Natural killer cell treated with Interleukin-12 subunit alpha and Interleukin-12 subunit beta and Interleukin-15 and Interleukin-18, amount 100 ng/mL, for 72 hours (primary cell): ENCODE measurements around the gene TIMP2. TPM values are rescaled to one million over a fixed set of nuclear protein-coding genes. Genes with fewer than 3 reads are reported as not detected.
A peak's percentile ranks its signal among the peaks of the same experiment; 100 is the strongest.

ENCODE experiments used
- ATAC-seq, 2 donors: fragments of 150-1000 bp; cut with Tn5 transposase in 1 of 2; sonication (Bioruptor Pico), chemical (Tn5 transposase) in 1 of 2; 2 replicates each; pipeline ENCODE4 v1.10.0; 2021
- DNase-seq: peaks from one replicate; pipeline ENCODE4 v3.0.0; 2022; ENCODE audit warnings: low spot score
- H3K27ac Mint-ChIP-seq, 2 donors: 1 replicate in 1 of 2; 2 replicates in 1 of 2; pipeline ENCODE4 v1.8.0; 2022; ENCODE audit warnings: mixed read lengths in 2 of 2, mild to moderate bottlenecking in 1 of 2, moderate library complexity in 1 of 2
- H3K27me3 Mint-ChIP-seq, 2 donors: 1 replicate in 1 of 2; 2 replicates in 1 of 2; pipeline ENCODE4 v1.8.0; 2022; ENCODE audit warnings: mixed read lengths in 2 of 2
- H3K36me3 Mint-ChIP-seq: one replicate; pipeline ENCODE4 v1.8.0; 2022; ENCODE audit warnings: mixed read lengths
- H3K4me1 Mint-ChIP-seq, 2 donors: 1 replicate in 1 of 2; 2 replicates in 1 of 2; pipeline ENCODE4 v1.8.0; 2022; ENCODE audit warnings: low read depth in 2 of 2, mixed read lengths in 2 of 2, mild to moderate bottlenecking in 1 of 2
- H3K4me3 Mint-ChIP-seq: one replicate; pipeline ENCODE4 v1.8.0; 2022; ENCODE audit warnings: mixed read lengths
- H3K9me3 Mint-ChIP-seq: 2 replicates; pipeline ENCODE4 v1.8.0; 2022; ENCODE audit warnings: mixed read lengths
- total RNA-seq, 2 donors: library from RNA; stranded (reverse); gene quantifications; one replicate each; pipeline ENCODE4 v1.2.3, GENCODE V29; 2022

Gene TIMP2
- under 1 TPM in 1 of 2 donors, not detected in 1; 0.43 TPM for total RNA-seq

GRCh38 chr17:78925234-78925633 is at the start of gene TIMP2:
TSS of gene TIMP2 (minus strand) at chr17:78925387. CDS start at chr17:78925088, 299 bp downstream.
- Mint-ChIP-seq H3K27me3 (peaks cover 11 to 20% of the 10 kb centered on the region in 2 donors), H3K27ac (no peak within 1 kb of the TSS), H3K4me3 (no peak within 1 kb of the TSS), H3K36me3 (no peaks in the 10 kb centered on the region), H3K4me1 (peaks cover 4 to 9% of the 10 kb centered on the region in 2 donors), H3K9me3 (no peaks in the 10 kb centered on the region)
- DNase-seq (no peak), ATAC-seq (peak; percentile 67 to 71)

DNA sequence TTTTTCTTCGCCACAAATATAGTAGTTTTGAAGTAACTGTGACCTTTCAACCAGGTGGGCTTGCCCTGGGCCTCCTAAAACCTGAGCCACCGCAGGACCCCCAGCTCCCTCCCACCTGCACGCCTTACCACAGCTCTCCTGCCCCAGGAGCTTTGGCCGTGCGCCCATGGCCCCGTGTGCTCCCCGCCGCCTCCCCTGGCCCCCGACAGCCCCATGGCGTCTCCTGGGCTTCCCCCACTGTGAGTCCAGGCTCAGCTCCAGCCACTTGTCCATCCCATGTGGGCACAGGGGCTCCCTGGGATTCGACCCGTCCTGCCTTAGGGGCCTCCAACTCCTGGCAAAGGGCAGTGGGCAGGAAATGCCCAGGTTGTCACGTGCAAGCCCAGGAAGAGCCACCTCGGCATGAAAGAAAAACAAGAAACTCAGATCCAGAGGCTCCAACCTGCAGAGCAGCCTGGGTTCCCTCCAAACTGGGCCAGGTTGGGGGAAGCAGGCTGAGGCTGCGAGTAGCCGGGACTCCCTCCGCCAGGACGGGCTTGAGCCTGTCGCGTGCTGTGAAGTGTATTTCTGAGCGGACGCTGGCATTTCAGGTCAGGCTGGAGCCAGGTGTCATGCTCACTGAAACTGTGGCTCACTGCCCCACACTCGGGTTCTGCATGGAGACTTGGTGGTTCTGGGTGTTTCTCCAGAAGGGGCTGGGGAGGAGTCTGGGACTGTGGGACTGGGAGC is 48.8 kb upstream of the TIMP2 start:
- Mint-ChIP-seq H3K36me3 (no peaks in the 10 kb centered on the region), H3K4me1 (peaks cover 5 to 7% of the 10 kb centered on the region in 2 donors), H3K27ac (no peak overlapping the region), H3K4me3 (no peak overlapping the region), H3K9me3 (no peaks in the 10 kb centered on the region), H3K27me3 (no peaks in the 10 kb centered on the region)
- ATAC-seq (no peak), DNase-seq (no peak)

DNA sequence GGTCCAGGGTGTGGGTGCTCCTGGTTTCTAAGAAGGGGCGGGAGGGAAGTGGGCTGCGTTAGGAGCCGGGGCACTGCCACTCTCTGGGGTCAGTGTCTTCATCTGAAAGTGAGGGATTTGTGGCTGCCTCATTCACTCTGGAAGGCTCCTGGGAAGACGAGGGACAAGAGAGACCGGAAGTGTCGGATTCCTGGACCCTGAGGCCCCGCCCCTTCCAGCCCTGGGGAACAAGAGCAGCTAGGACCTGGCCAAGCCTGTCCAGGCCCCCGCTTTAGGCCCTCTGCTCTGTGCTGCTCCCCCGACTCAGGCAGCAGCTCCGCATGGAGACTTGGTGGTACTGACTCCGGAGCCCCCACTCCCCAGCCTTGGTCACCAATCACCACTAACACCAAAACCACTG is 48.0 kb upstream of the TIMP2 start:
- Mint-ChIP-seq H3K4me3 (no peak overlapping the region), H3K4me1 (peaks cover 5 to 7% of the 10 kb centered on the region in 2 donors), H3K9me3 (no peaks in the 10 kb centered on the region), H3K27ac (no peak overlapping the region), H3K27me3 (no peaks in the 10 kb centered on the region), H3K36me3 (no peaks in the 10 kb centered on the region)
- ATAC-seq: no peak
- no peak for DNase-seq

DNA sequence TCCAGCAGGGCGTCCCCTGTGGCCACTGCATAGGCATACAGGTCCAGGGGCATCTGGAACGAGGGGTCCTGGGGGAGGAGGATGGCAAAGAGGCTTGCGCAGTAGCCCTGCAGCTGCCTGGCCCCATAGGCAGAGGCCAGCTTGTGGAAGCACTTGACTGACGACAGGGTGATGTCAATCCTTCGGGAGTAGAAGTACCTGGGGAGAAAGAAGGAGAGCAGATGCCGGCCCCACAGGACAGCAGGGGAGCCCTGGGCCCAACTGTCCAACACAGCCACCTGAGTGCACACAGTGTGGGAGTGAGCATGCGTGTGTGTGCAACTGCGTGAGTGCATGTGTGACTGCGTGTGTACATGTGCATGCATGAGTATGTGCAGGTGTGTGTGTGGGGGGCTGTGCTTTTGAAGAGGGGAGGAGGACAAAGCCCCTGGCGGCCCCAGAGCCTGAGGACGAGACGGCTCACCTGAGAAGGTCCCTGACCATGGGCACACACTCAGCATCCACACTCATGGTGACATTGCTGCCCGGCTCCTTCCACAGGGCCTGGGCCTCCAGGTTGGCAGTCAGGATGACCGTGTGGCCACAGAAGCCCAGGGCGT is 47.4 kb upstream of the TIMP2 start:
- no peak for ATAC-seq
- no peak for DNase-seq
- Mint-ChIP-seq H3K9me3 (no peaks in the 10 kb centered on the region), H3K27me3 (no peaks in the 10 kb centered on the region), H3K4me1 (peaks cover 5 to 7% of the 10 kb centered on the region in 2 donors), H3K36me3 (no peaks in the 10 kb centered on the region), H3K4me3 (no peak overlapping the region), H3K27ac (no peak overlapping the region)

GRCh38 chr17:78971756-78972506 is 46.7 kb upstream of the TIMP2 start:
- Mint-ChIP-seq H3K27me3 (no peaks in the 10 kb centered on the region), H3K4me1 (peaks cover 5 to 7% of the 10 kb centered on the region in 2 donors), H3K36me3 (no peaks in the 10 kb centered on the region), H3K27ac (peak overlapping the region in 1 of 2 donors; percentile 10), H3K9me3 (no peaks in the 10 kb centered on the region), H3K4me3 (no peak overlapping the region)
- DNase-seq (no peak), ATAC-seq (no peak)

- H3K27me3 Mint-ChIP-seq: no peaks in the 10 kb centered on the region
- DNase-seq (no peak), ATAC-seq (peak; percentile 46 to 61)
- H3K4me1 Mint-ChIP-seq: peaks cover 5 to 7% of the 10 kb centered on the region in 2 donors
- peak overlapping the region in 1 of 2 donors; percentile 10 for H3K27ac Mint-ChIP-seq
- no peak overlapping the region for H3K4me3 Mint-ChIP-seq
- H3K36me3 Mint-ChIP-seq: no peaks in the 10 kb centered on the region
- H3K9me3 Mint-ChIP-seq: no peaks in the 10 kb centered on the region
Observed at GRCh38 chr17:78970834-78971755, 45.9 kb upstream of the TIMP2 start.

DNA sequence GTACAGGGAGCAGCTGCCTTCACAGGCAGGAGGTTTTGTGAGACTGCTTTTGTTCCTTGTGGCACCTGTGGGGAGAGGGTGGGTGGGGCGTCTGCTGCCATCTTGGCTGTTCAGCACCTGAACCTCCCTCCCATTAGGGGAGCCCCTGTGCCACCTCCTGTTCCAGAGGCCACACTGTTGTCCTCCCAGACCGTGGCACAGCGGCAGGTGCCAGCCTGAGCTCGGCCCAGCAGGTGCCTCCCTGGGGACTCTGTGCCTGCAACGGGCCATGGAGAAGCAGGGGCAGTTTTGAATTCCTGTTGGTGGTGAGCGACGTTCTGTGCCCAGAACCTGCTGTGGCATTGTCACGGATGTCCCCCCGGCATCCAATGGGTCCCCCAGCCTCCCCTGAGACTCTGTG is 44.7 kb upstream of the TIMP2 start:
- Mint-ChIP-seq H3K9me3 (no peaks in the 10 kb centered on the region), H3K27me3 (peaks cover 0 to 2% of the 10 kb centered on the region in 2 donors), H3K4me1 (peaks cover 5 to 7% of the 10 kb centered on the region in 2 donors), H3K36me3 (no peaks in the 10 kb centered on the region), H3K4me3 (no peak overlapping the region), H3K27ac (no peak overlapping the region)
- DNase-seq (no peak), ATAC-seq (no peak)

DNA sequence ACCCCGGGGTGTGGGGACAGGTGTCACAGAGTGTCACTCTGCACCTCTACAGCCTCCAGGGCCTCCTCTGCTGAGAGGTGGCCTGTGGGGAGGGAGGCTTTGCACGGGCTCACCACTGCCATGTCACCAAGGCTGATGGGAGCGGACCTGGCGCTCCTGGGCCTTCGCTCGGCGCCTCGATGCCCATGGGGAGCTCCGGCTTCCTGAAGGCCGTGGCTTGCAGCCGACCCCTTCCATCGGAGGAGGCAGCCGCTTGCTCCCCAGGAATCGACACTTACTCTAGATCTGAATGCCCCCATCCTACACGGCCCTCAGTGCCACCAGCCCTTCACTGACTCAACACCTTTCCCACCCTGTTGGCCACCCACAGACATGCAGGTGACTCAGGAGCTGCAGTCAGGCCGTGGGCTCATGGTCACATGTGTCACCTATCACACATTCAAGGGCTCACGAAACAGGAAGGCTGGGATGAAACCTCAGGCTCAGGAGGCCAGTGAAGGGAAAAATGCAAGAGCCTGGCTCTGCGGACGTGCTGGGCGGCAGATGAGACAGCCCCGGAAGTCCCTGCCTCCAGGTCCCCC is 42.7 kb upstream of the TIMP2 start:
- Mint-ChIP-seq H3K9me3 (no peaks in the 10 kb centered on the region), H3K4me1 (peaks cover 5 to 7% of the 10 kb centered on the region in 2 donors), H3K27ac (no peak overlapping the region), H3K36me3 (no peaks in the 10 kb centered on the region), H3K27me3 (peaks cover 0 to 2% of the 10 kb centered on the region in 2 donors), H3K4me3 (no peak overlapping the region)
- ATAC-seq: no peak
- no peak for DNase-seq

- Mint-ChIP-seq H3K27ac (no peak overlapping the region), H3K4me3 (no peak overlapping the region), H3K9me3 (no peaks in the 10 kb centered on the region), H3K4me1 (peaks cover 5 to 7% of the 10 kb centered on the region in 2 donors), H3K36me3 (no peaks in the 10 kb centered on the region), H3K27me3 (peaks cover 0 to 2% of the 10 kb centered on the region in 2 donors)
- DNase-seq: no peak
- no peak for ATAC-seq
Observed at GRCh38 chr17:78966910-78967600, 41.9 kb upstream of the TIMP2 start.

GRCh38 chr17:78966123-78966813 is 41.1 kb upstream of the TIMP2 start:
- ATAC-seq (no peak), DNase-seq (no peak)
- Mint-ChIP-seq H3K27ac (no peak overlapping the region), H3K36me3 (no peaks in the 10 kb centered on the region), H3K9me3 (no peaks in the 10 kb centered on the region), H3K4me3 (no peak overlapping the region), H3K27me3 (peaks cover 0 to 2% of the 10 kb centered on the region in 2 donors), H3K4me1 (peaks cover 2 to 3% of the 10 kb centered on the region in 2 donors)

GRCh38 chr17:78965491-78965924 is 40.3 kb upstream of the TIMP2 start:
- H3K4me1 Mint-ChIP-seq: no peaks in the 10 kb centered on the region
- no peak overlapping the region for H3K4me3 Mint-ChIP-seq
- no peaks in the 10 kb centered on the region for H3K36me3 Mint-ChIP-seq
- peaks cover 0 to 2% of the 10 kb centered on the region in 2 donors for H3K27me3 Mint-ChIP-seq
- H3K9me3 Mint-ChIP-seq: no peaks in the 10 kb centered on the region
- no peak for ATAC-seq
- no peak for DNase-seq
- no peak overlapping the region for H3K27ac Mint-ChIP-seq

DNA sequence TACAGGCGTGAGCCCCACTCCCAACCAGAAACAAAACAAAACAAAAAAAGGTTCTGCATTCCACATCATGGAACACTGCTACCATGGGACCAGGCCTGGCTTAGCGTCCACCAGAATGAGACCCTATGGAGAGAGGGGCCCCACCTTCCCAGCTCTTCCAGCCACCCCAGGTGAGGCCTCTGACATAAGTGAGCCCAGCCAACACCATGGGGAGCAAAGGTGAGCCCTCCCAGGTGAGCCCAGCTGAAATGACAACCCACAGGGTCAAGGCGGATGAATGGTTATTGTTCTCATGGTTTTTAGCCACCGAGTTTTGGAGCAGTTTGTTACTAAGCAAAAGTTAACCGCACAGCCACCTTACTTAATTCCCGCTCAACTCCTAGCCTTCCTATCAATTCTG is 38.2 kb upstream of the TIMP2 start:
- DNase-seq (no peak), ATAC-seq (no peak)
- no peak overlapping the region for H3K27ac Mint-ChIP-seq
- no peaks in the 10 kb centered on the region for H3K9me3 Mint-ChIP-seq
- H3K4me3 Mint-ChIP-seq: no peak overlapping the region
- no peaks in the 10 kb centered on the region for H3K36me3 Mint-ChIP-seq
- H3K27me3 Mint-ChIP-seq: peaks cover 0 to 2% of the 10 kb centered on the region in 2 donors
- H3K4me1 Mint-ChIP-seq: no peaks in the 10 kb centered on the region
